Measurements from ENCODE around the gene PCBP3. TPM values are rescaled to one million over a fixed set of nuclear protein-coding genes. Genes with fewer than 3 reads are reported as not detected.
"Not testable (repeated sequence)": the region's sequence is repeated elsewhere in the genome, so short reads cannot be mapped to it uniquely, and the experiment has no call there.

The PCBP3 gene
- total RNA-seq, 1 donor from 2014 or later, result 4.6 TPM

- H3K4me3 Mint-ChIP-seq, result no peak overlapping the region
- peaks cover 5% of the 10 kb centered on the region for H3K9me3 Mint-ChIP-seq
- Histone ChIP-seq H3K4me2 (no peak overlapping the region), H3K4me3 (no peak overlapping the region), H3K79me2 (ENCODE audit: low read depth) (no peaks in the 10 kb centered on the region), H3K27me3 (no peaks in the 10 kb centered on the region), H3F3A (ENCODE audit: low read depth) (no peaks in the 10 kb centered on the region), H2AFZ (replicated peaks) (no peak overlapping the region), H3K27ac (no peak overlapping the region), H3K36me3 (no peaks in the 10 kb centered on the region), H3K9ac (no peak overlapping the region), H4K20me1 (ENCODE audit: low read depth) (peaks cover 2% of the 10 kb centered on the region), H3K4me1 (no peaks in the 10 kb centered on the region), H3K9me3 (ENCODE audit: low read depth) (no peaks in the 10 kb centered on the region)
- H3K27ac Mint-ChIP-seq, result no peak overlapping the region
- H3K4me1 Mint-ChIP-seq, result no peaks in the 10 kb centered on the region
- no peak for TF ChIP-seq EZH2phosphoT487 (IDR thresholded peaks at IDR 0.05)
- TF ChIP-seq CTCF (IDR thresholded peaks at IDR 0.05), result no peak
- TF ChIP-seq EZH2 (IDR thresholded peaks at IDR 0.05), result no peak
- DNase-seq (ENCODE audit: low spot score), result no peak
- no peaks in the 10 kb centered on the region for H3K36me3 Mint-ChIP-seq
- peaks cover 2% of the 10 kb centered on the region for H3K27me3 Mint-ChIP-seq (ENCODE audit: insufficient read depth, low read depth)
Observed at GRCh38 chr21:45651921-45652320, 8.4 kb downstream of the PCBP3 start.

GRCh38 chr21:45655124-45655523 lies 11.6 kb downstream of the PCBP3 start:
- Histone ChIP-seq H3K4me2 (no peak overlapping the region), H3K4me3 (no peak overlapping the region), H3K4me1 (no peaks in the 10 kb centered on the region), H2AFZ (replicated peaks) (no peak overlapping the region), H3K36me3 (no peaks in the 10 kb centered on the region), H3F3A (ENCODE audit: low read depth) (no peaks in the 10 kb centered on the region), H3K9ac (no peak overlapping the region), H3K9me3 (ENCODE audit: low read depth) (no peaks in the 10 kb centered on the region), H3K27ac (no peak overlapping the region), H3K27me3 (no peaks in the 10 kb centered on the region), H4K20me1 (ENCODE audit: low read depth) (no peaks in the 10 kb centered on the region), H3K79me2 (ENCODE audit: low read depth) (no peaks in the 10 kb centered on the region)
- H3K9me3 Mint-ChIP-seq, result peaks cover 2% of the 10 kb centered on the region
- no peak for DNase-seq (ENCODE audit: low spot score)
- TF ChIP-seq CTCF (IDR thresholded peaks at IDR 0.05) (no peak), EZH2phosphoT487 (IDR thresholded peaks at IDR 0.05) (no peak), EZH2 (IDR thresholded peaks at IDR 0.05) (no peak)
- H3K27me3 Mint-ChIP-seq (ENCODE audit: insufficient read depth, low read depth), result peaks cover 2% of the 10 kb centered on the region
- H3K27ac Mint-ChIP-seq, result no peak overlapping the region
- H3K4me3 Mint-ChIP-seq, result no peak overlapping the region
- no peaks in the 10 kb centered on the region for H3K4me1 Mint-ChIP-seq
- H3K36me3 Mint-ChIP-seq, result no peaks in the 10 kb centered on the region

- not testable (repeated sequence) for H3K27me3 Mint-ChIP-seq (ENCODE audit: insufficient read depth, low read depth); H3K4me1 Mint-ChIP-seq; H3K9me3 Mint-ChIP-seq
Observed at GRCh38 chr21:45656114-45656513, 12.6 kb downstream of the PCBP3 start.

GRCh38 chr21:45661913-45662622 lies 18.5 kb downstream of the PCBP3 start:
- not testable (repeated sequence) for H3K79me2 ChIP-seq (ENCODE audit: low read depth); DNase-seq (ENCODE audit: low spot score); H3K4me2 ChIP-seq; H2AFZ ChIP-seq (replicated peaks); H3K9ac ChIP-seq; H3K36me3 Mint-ChIP-seq; H4K20me1 ChIP-seq (ENCODE audit: low read depth); H3K9me3 ChIP-seq (ENCODE audit: low read depth); H3F3A ChIP-seq (ENCODE audit: low read depth); H3K36me3 ChIP-seq; H3K27ac ChIP-seq; H3K4me1 Mint-ChIP-seq; H3K27me3 ChIP-seq; H3K4me3 ChIP-seq; H3K4me1 ChIP-seq; H3K27me3 Mint-ChIP-seq (ENCODE audit: insufficient read depth, low read depth); H3K4me3 Mint-ChIP-seq; H3K27ac Mint-ChIP-seq
- H3K9me3 Mint-ChIP-seq, result peaks cover 19% of the 10 kb centered on the region

More at GRCh38 chr21:45656114-45656513, 12.6 kb downstream of the PCBP3 start:
- H3K27me3 ChIP-seq; H3K36me3 Mint-ChIP-seq; H3K36me3 ChIP-seq; H3K4me3 ChIP-seq; H3K4me1 ChIP-seq; H4K20me1 ChIP-seq (ENCODE audit: low read depth); H3K4me3 Mint-ChIP-seq; H3K27ac ChIP-seq; H3F3A ChIP-seq (ENCODE audit: low read depth); H3K9me3 ChIP-seq (ENCODE audit: low read depth); H3K79me2 ChIP-seq (ENCODE audit: low read depth); H3K9ac ChIP-seq; H3K4me2 ChIP-seq; H2AFZ ChIP-seq (replicated peaks); DNase-seq (ENCODE audit: low spot score); H3K27ac Mint-ChIP-seq: not testable (repeated sequence)

- DNase-seq (ENCODE audit: low spot score); H3K9ac ChIP-seq; H3K27ac ChIP-seq; H3K4me3 ChIP-seq; H3K4me1 Mint-ChIP-seq; H2AFZ ChIP-seq (replicated peaks); H3K36me3 Mint-ChIP-seq; H3K4me3 Mint-ChIP-seq; H3K9me3 ChIP-seq (ENCODE audit: low read depth); H3K4me1 ChIP-seq; H3K27ac Mint-ChIP-seq; H3K27me3 ChIP-seq; H4K20me1 ChIP-seq (ENCODE audit: low read depth); H3K36me3 ChIP-seq; H3K79me2 ChIP-seq (ENCODE audit: low read depth); H3F3A ChIP-seq (ENCODE audit: low read depth); H3K4me2 ChIP-seq; H3K27me3 Mint-ChIP-seq (ENCODE audit: insufficient read depth, low read depth): not testable (repeated sequence)
- peaks cover 20% of the 10 kb centered on the region for H3K9me3 Mint-ChIP-seq
Observed at GRCh38 chr21:45662623-45663245, 19.2 kb downstream of the PCBP3 start.
